HepG2 (cell line): ENCODE measurements around the gene HDAC4. TPM values are rescaled to one million over a fixed set of nuclear protein-coding genes. Genes with fewer than 3 reads are reported as not detected.

Experiments used
- AGO1 ChIP-seq: fragments of 200-400 bp; formaldehyde crosslinking; IDR thresholded peaks from 2 replicates; pipeline ENCODE4 v1.6.1; 2017; ENCODE audit warnings: mild to moderate bottlenecking, low read depth, low read length, moderate library complexity; ENCODE audit not compliant: poor library complexity, severe bottlenecking
- BORCS8-MEF2B ChIP-seq: sonication (generic); formaldehyde crosslinking; IDR thresholded peaks from 2 replicates; pipeline ENCODE4 v1.8.0; 2022; ENCODE audit warnings: mild to moderate bottlenecking, missing genetic modification reagents
- CEBPZ ChIP-seq: IDR thresholded peaks from 2 replicates; pipeline ENCODE4 v1.6.1; 2012; ENCODE audit warnings: low read length, improper control_type of control experiment
- CENPX ChIP-seq: sonication (generic); formaldehyde crosslinking; IDR thresholded peaks from 2 replicates; pipeline ENCODE4 v1.9.0; 2021; ENCODE audit warnings: mild to moderate bottlenecking, missing genetic modification reagents, moderate library complexity
- FOXO4 ChIP-seq: sonication (generic); formaldehyde crosslinking; conservative IDR thresholded peaks from 2 replicates; pipeline ENCODE4 v1.8.1; 2023; ENCODE audit warnings: missing genetic modification reagents
- GPN1 ChIP-seq: sonication (generic); formaldehyde crosslinking; IDR thresholded peaks from 2 replicates; pipeline ENCODE4 v1.5.1; 2020; ENCODE audit warnings: missing genetic modification reagents, borderline replicate concordance
- HMGA1 ChIP-seq: sonication (generic); formaldehyde crosslinking; conservative IDR thresholded peaks from 2 replicates; pipeline ENCODE4 v1.4.0; 2020; ENCODE audit warnings: missing genetic modification reagents
- ISL2 ChIP-seq: sonication (generic); formaldehyde crosslinking; IDR thresholded peaks from 2 replicates; pipeline ENCODE4 v1.5.0; 2020; ENCODE audit warnings: missing genetic modification reagents
- JUN ChIP-seq: sonication (generic); formaldehyde crosslinking; IDR thresholded peaks from 2 replicates; pipeline ENCODE4 v1.4.0; 2020; ENCODE audit warnings: mild to moderate bottlenecking, missing genetic modification reagents
- PHF20 ChIP-seq: sonication (generic); formaldehyde crosslinking; IDR thresholded peaks from 2 replicates; pipeline ENCODE4 v1.5.0; 2020; ENCODE audit warnings: mild to moderate bottlenecking, missing genetic modification reagents
- ZBTB7B ChIP-seq: sonication (generic); formaldehyde crosslinking; IDR thresholded peaks from 2 replicates; pipeline ENCODE4 v1.4.0; 2020; ENCODE audit warnings: missing genetic modification reagents
- ZBTB8A ChIP-seq: sonication (generic); formaldehyde crosslinking; IDR thresholded peaks from 2 replicates; pipeline ENCODE4 v1.4.0; 2020; ENCODE audit warnings: mild to moderate bottlenecking, low read depth, missing genetic modification reagents, borderline replicate concordance
- ZGPAT ChIP-seq: IDR thresholded peaks from 2 replicates; pipeline ENCODE4 v1.6.1; 2016; ENCODE audit warnings: mild to moderate bottlenecking
- ZKSCAN8 ChIP-seq: IDR thresholded peaks from 2 replicates; pipeline ENCODE4 v1.6.1; 2016; ENCODE audit warnings: borderline replicate concordance, missing genetic modification reagents, missing compliant biosample characterization
- ZMYM4 ChIP-seq: sonication (generic); formaldehyde crosslinking; IDR thresholded peaks from 2 replicates; pipeline ENCODE4 v1.8.1; 2023; ENCODE audit warnings: mild to moderate bottlenecking, missing genetic modification reagents
- ZNF10 ChIP-seq: sonication (generic); formaldehyde crosslinking; IDR thresholded peaks from 2 replicates; pipeline ENCODE4 v1.4.0; 2020; ENCODE audit warnings: mild to moderate bottlenecking, low read depth, missing genetic modification reagents, borderline replicate concordance
- ZNF232 ChIP-seq: sonication (generic); formaldehyde crosslinking; IDR thresholded peaks from 2 replicates; pipeline ENCODE4 v1.4.0; 2020; ENCODE audit warnings: missing genetic modification reagents, borderline replicate concordance
- ZNF317 ChIP-seq: sonication (generic); formaldehyde crosslinking; IDR thresholded peaks from 2 replicates; pipeline ENCODE4 v1.5.0; 2020; ENCODE audit warnings: mild to moderate bottlenecking, missing genetic modification reagents
- ZNF451 ChIP-seq: sonication (generic); formaldehyde crosslinking; IDR thresholded peaks from 2 replicates; pipeline ENCODE4 v1.5.0; 2020; ENCODE audit warnings: mild to moderate bottlenecking, missing genetic modification reagents
- ZNF629 ChIP-seq: sonication (generic); formaldehyde crosslinking; conservative IDR thresholded peaks from 2 replicates; pipeline ENCODE4 v1.5.0; 2020; ENCODE audit warnings: missing genetic modification reagents
- polyA plus RNA-seq, 8 experiments: library from polyadenylated mRNA; depleted of rRNA in 3 of 8; stranded (reverse) in 7 of 8; unstranded in 1 of 8; fragments of >200 nt; fragmentation: Illumina TruSeq in 4 of 8; extraction: Trizol in 4 of 8; gene quantifications; 2 replicates each; pipeline versions ENCODE4 v1.2.1 to v1.2.3, GENCODE V29; 2011 to 2016; ENCODE audit warnings: low read depth in 4 of 8, missing spikeins in 1 of 8, mixed read lengths in 1 of 8; ENCODE audit not compliant: insufficient read depth in 1 of 8
- total RNA-seq, 5 experiments: library from RNA; depleted of rRNA; stranded (reverse); fragments of >200 nt; fragmentation: Illumina TruSeq; extraction: Trizol; gene quantifications; 2 replicates each; pipeline ENCODE4 v1.2.3, GENCODE V29; 2016; ENCODE audit warnings: low read depth in 1 of 5

The HDAC4 gene
- total and polyA plus RNA-seq, 2 of the 13 experiments (the other 11 are each of a cell fraction or from before 2014, with no cell fraction given) = 10.1 to 11.5 TPM

GRCh38 chr2:239296020-239296932 lies 104.5 kb downstream of the HDAC4 start (continued):
- peak; percentile 75 for TF ChIP-seq ZNF451 (CRISPR knock-in tag)
- TF ChIP-seq ZBTB8A = peak; percentile 28; the same call in 1 of the 2 replicates
- no peak for TF ChIP-seq ZNF10 (CRISPR knock-in tag)
- TF ChIP-seq CENPX (CRISPR knock-in tag) = no peak
- 0 out of 2 replicates have a peak, but pooled peaks have one; percentile 56 for TF ChIP-seq JUN (CRISPR knock-in tag)
- no peak; the same call in 1 of the 2 replicates for TF ChIP-seq ZNF317 (CRISPR knock-in tag)
- TF ChIP-seq CEBPZ = no peak
- no peak for TF ChIP-seq GPN1 (CRISPR knock-in tag)
- TF ChIP-seq ZMYM4 (CRISPR knock-in tag) = peak; percentile 38; the same call in 1 of the 2 replicates
- no peak for TF ChIP-seq ZKSCAN8 (CRISPR knock-in tag)
- TF ChIP-seq FOXO4 (CRISPR knock-in tag) = no peak
- no peak; the same call in 1 of the 2 replicates for TF ChIP-seq BORCS8-MEF2B (CRISPR knock-in tag)
- no peak for TF ChIP-seq AGO1
- TF ChIP-seq ZBTB7B (CRISPR knock-in tag) = 0 out of 2 replicates have a peak, but pooled peaks have one; percentile 53
- TF ChIP-seq ISL2 (CRISPR knock-in tag) = 0 out of 2 replicates have a peak, but pooled peaks have one; percentile 15
- TF ChIP-seq ZGPAT (CRISPR knock-in tag) = peak; percentile 49
- peak; percentile 49; the same call in 1 of the 2 replicates for TF ChIP-seq PHF20
- peak; percentile 93 for TF ChIP-seq ZNF629 (CRISPR knock-in tag)
- no peak for TF ChIP-seq HMGA1 (CRISPR knock-in tag)
- no peak; the same call in 1 of the 2 replicates for TF ChIP-seq ZNF232 (CRISPR knock-in tag)
